Dermis microvascular lymphatic vessel endothelial cell (primary cell): Measurements from ENCODE around the gene IDH3G. TPM values are rescaled to one million over a fixed set of nuclear protein-coding genes. Genes with fewer than 3 reads are reported as not detected.

Experiments
- DNase-seq, 2 donors: peaks; one replicate each; pipeline versions ENCODE4 v3.0.0 to v3.0.0-alpha.2; 2010; ENCODE audit warnings: low read depth in 2 of 2
- total RNA-seq: library from RNA; depleted of rRNA; stranded (reverse); fragments of >200 nt; gene quantifications from 2 replicates; pipeline ENCODE4 v1.2.1, GENCODE V29; 2014

IDH3G gene
- total RNA-seq, 1 donor from 2014 or later, result 35.9 TPM

DNA sequence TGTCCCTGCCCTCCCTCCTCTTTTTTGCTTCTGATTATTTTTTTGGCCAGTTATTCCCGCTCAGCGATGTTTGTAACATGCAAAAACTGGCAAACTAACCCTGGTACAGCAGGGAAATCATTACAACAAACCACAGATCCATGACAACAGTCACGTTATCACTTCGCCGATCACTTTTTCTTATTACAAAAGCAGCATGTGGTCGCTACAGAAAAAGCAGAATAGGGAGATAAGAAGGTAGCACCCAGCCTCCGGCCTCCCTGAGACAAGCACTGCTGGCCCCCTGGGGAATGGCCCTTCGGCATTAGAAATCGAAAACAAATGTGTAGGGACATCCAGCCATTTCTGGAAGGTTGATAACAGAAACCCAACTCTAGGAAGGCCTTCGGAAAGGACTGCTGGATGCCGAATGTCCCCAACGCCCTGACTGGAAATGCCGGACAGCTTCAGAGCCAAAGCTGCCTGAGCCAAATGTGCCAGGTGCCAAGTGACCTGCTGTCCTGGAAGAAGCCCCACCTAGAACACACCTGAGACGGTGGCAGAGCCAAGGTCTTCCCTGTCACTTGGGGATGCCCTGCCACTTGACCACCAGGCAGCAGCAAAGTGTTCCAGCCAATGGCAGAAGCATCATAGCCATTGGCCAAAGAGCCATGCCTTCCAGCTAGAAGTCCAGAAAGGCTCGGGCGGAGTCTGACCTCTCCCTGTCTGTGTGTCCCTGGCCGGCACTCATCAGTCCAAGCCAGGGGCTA is 2.9 kb downstream of the IDH3G start:
- DNase-seq, result no peak

DNA sequence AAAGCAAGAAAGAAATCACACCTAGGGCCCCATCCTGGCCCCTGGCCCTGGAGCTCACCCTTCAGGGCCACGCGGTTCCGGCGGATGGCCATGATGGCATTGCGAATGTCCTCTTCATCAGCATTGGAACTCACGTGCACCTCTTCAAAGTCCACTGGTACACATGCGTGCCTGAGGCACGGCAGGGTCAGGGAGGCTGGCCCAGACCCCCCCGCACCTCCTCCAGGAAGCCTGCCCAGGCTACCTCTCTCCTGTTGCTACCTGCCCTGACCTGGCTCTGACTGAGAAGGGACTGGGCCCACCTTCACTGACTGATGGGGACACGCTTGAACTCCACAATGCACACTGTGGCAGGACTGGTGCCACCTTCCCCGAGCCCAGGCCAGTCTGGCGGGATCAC is 4.5 kb downstream of the IDH3G start:
- no peak for DNase-seq

- no peak for DNase-seq
These were observed 7.5 kb downstream of the IDH3G start for GRCh38 chrX:153786669-153787068.

- no peak for DNase-seq
These were observed 9.7 kb downstream of the IDH3G start for GRCh38 chrX:153784325-153784967.

GRCh38 chrX:153783378-153784013 is 10.7 kb downstream of the IDH3G start:
- DNase-seq, result no peak

- DNase-seq, result no peak
These were observed 11.3 kb downstream of the IDH3G start for GRCh38 chrX:153782871-153783270.

- DNase-seq, result peak in 1 of 2 donors; percentile 12
These were observed 11.9 kb downstream of the IDH3G start for GRCh38 chrX:153782313-153782712.

- DNase-seq, result no peak
These were observed 12.6 kb downstream of the IDH3G start for GRCh38 chrX:153781428-153782047.

- no peak for DNase-seq
These were observed 13.3 kb downstream of the IDH3G start, which contains the start of gene SRPK3 for GRCh38 chrX:153780678-153781427. Gene SRPK3, plus strand, starts transcription at chrX:153781041. Its CDS starts 46 bp downstream, at chrX:153781087.

GRCh38 chrX:153779891-153780677 is 14.1 kb downstream of the IDH3G start:
- DNase-seq, result no peak

- no peak for DNase-seq
These were observed 15.5 kb downstream of the IDH3G start for GRCh38 chrX:153778684-153779101.

- no peak for DNase-seq
These were observed 16.0 kb downstream of the IDH3G start for GRCh38 chrX:153778181-153778580.

GRCh38 chrX:153777261-153778090 is 16.7 kb downstream of the IDH3G start:
- DNase-seq, result no peak

DNA sequence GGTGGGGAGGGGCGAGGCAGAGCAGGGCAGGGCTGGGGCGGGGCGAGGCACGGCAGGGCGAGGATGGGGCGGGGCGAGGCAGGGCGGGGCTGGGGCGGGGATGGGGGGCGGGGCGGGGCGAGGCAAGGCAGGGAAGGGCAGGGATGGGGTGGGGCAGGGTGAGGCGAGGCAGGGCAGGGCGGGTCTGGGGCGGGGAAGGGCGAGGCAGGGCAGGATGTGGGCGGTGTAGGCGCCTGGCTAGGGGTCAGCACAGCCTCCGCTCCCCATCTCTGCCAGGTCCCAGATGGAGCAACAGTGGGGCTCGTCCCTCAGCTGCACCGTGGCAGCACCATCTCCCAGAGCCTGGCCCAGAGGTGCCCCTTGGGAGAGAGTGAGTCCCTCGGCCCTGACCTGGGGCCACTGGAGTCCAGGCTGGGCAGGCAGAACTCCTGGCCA is 17.5 kb downstream of the IDH3G start:
- no peak for DNase-seq

DNA sequence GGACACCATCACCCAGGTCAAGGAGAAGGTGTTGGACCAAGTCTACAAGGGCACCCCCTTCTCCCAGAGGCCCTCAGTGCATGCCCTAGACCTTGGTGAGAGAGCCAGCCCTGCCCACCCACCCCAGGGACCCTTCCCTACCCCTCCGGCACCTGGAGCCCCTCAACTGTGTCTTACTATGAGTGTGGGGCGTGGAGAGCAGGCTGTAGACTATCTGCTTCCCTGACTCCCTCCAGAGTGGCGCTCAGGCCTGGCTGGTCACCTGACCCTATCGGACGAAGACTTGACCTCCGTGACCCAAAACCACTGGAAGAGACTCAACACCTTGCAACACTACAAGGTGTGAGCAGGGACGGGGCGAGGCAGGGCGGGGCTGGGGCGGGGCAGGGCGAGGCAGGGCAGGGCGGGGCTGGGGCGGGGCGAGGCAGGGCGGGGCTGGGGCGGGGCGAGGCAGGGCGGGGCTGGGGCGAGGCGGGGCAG is 18.0 kb downstream of the IDH3G start:
- no peak for DNase-seq

GRCh38 chrX:153775293-153776119 is 18.7 kb downstream of the IDH3G start:
- DNase-seq, result no peak

GRCh38 chrX:153774576-153775292 is 19.4 kb downstream of the IDH3G start:
- no peak for DNase-seq
